Right lobe of liver (tissue), 4 donors: ENCODE measurements around the gene CTDSPL2.
"Not testable (repeated sequence)": the region's sequence is repeated elsewhere in the genome, so short reads cannot be mapped to it uniquely, and the experiment has no call there.

ENCODE experiments used
- POLR2A ChIP-seq: fragments of 450-650 bp; IDR thresholded peaks from one replicate; pipeline ENCODE4 v1.6.1; 2017; ENCODE audit warnings: antibody characterized with exemption, mild to moderate bottlenecking
- TF ChIP-seq, protein P1 (sequence below), 4 donors: fragments of 200-600 bp in 3 of 4; fragments of 450-650 bp in 1 of 4; IDR thresholded peaks; one replicate each; pipeline versions ENCODE4 v1.5.1 to v1.8.0; 2016 to 2022; ENCODE audit warnings: antibody characterized with exemption in 4 of 4, mild to moderate bottlenecking in 2 of 4
- donor health status: DM: no; HTN: no; CAD: no.
- donor health status: DM: no; HTN: no; CAD: no.
- donor health status: DM: no; HTN: yes; CAD: no.

- TF ChIP-seq, protein P1, sequence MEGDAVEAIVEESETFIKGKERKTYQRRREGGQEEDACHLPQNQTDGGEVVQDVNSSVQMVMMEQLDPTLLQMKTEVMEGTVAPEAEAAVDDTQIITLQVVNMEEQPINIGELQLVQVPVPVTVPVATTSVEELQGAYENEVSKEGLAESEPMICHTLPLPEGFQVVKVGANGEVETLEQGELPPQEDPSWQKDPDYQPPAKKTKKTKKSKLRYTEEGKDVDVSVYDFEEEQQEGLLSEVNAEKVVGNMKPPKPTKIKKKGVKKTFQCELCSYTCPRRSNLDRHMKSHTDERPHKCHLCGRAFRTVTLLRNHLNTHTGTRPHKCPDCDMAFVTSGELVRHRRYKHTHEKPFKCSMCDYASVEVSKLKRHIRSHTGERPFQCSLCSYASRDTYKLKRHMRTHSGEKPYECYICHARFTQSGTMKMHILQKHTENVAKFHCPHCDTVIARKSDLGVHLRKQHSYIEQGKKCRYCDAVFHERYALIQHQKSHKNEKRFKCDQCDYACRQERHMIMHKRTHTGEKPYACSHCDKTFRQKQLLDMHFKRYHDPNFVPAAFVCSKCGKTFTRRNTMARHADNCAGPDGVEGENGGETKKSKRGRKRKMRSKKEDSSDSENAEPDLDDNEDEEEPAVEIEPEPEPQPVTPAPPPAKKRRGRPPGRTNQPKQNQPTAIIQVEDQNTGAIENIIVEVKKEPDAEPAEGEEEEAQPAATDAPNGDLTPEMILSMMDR (IDR thresholded peaks at IDR 0.05) = not testable (repeated sequence)
- TF ChIP-seq POLR2A = not testable (repeated sequence)
Measured at GRCh38 chr15:44453578-44454283, 26.3 kb downstream of the CTDSPL2 start.
